SU-DHL-6 (cell line): ENCODE data around the gene INPP4B.

Experiments
- H2AFZ ChIP-seq: fragments of 200-600 bp; sonication (generic); 2 replicates; pipeline ENCODE4 v1.6.1; 2014; ENCODE audit warnings: low read depth, mild to moderate bottlenecking, moderate library complexity, mixed read lengths, antibody characterized with exemption, low read length; ENCODE audit not compliant: severe bottlenecking
- H3F3A ChIP-seq: fragments of 200-600 bp; shearing (Covaris generic); 2 replicates; pipeline ENCODE4 v1.6.0; 2016; ENCODE audit warnings: antibody characterized with exemption, mild to moderate bottlenecking; ENCODE audit not compliant: insufficient read depth
- H3K27ac ChIP-seq: fragments of 200-600 bp; sonication (generic); 2 replicates; pipeline ENCODE4 v1.5.1; 2016; ENCODE audit warnings: low read depth, mild to moderate bottlenecking, low read length, moderate library complexity, mixed read lengths
- H3K27me3 ChIP-seq: fragments of 200-600 bp; sonication (generic), shearing (Covaris generic); 2 replicates; pipeline ENCODE4 v1.6.0; 2014; ENCODE audit warnings: mild to moderate bottlenecking, low read length
- H3K36me3 ChIP-seq: fragments of 200-600 bp; sonication (generic); 2 replicates; pipeline ENCODE4 v1.6.1; 2014; ENCODE audit warnings: mild to moderate bottlenecking, low read length, mixed read lengths
- H3K4me2 ChIP-seq: fragments of 300-600, 200-600 bp; shearing (Covaris generic), sonication (generic); 2 replicates; pipeline ENCODE4 v1.6.0; 2014; ENCODE audit warnings: low read length, low read depth, mild to moderate bottlenecking; ENCODE audit not compliant: poor library complexity, severe bottlenecking
- H3K4me3 ChIP-seq: fragments of 200-600 bp; sonication (generic); 2 replicates; pipeline ENCODE4 v1.5.1; 2014; ENCODE audit warnings: antibody characterized with exemption, low read length, mild to moderate bottlenecking, mixed read lengths; ENCODE audit not compliant: insufficient read depth, poor library complexity, severe bottlenecking
- H3K79me2 ChIP-seq: fragments of 200-600 bp; sonication (generic); 2 replicates; pipeline ENCODE4 v1.6.1; 2014; ENCODE audit warnings: mild to moderate bottlenecking, low read length, moderate library complexity; ENCODE audit not compliant: insufficient read depth
- H3K9ac ChIP-seq: fragments of 200-600 bp; sonication (generic); 2 replicates; pipeline ENCODE4 v1.7.0; 2014; ENCODE audit warnings: mild to moderate bottlenecking, low read length
- H3K9me2 ChIP-seq: fragments of 200-600 bp; sonication (generic); replicated peaks from 2 replicates; pipeline ENCODE4 v1.6.1; 2014; ENCODE audit warnings: low read length; ENCODE audit not compliant: insufficient read depth
- H3K9me3 ChIP-seq: fragments of 200-600 bp; sonication (generic); 2 replicates; pipeline ENCODE4 v1.6.1; 2014; ENCODE audit warnings: low read length, mixed read lengths; ENCODE audit not compliant: insufficient read depth
- H4K20me1 ChIP-seq: fragments of 200-600 bp; sonication (generic); 2 replicates; pipeline ENCODE4 v1.6.1; 2014; ENCODE audit warnings: low read depth, mild to moderate bottlenecking, antibody characterized with exemption, low read length, moderate library complexity, mixed read lengths
- EZH2phosphoT487 ChIP-seq: fragments of 200-600 bp; sonication (generic), shearing (Covaris generic); conservative IDR thresholded peaks from 2 replicates; pipeline ENCODE4 v1.6.1; 2018; ENCODE audit warnings: mild to moderate bottlenecking, antibody characterized with exemption, low read length, moderate library complexity, mixed read lengths
- TF ChIP-seq, protein P1 (sequence below): fragments of 200-600 bp; sonication (generic); IDR thresholded peaks from one replicate; pipeline ENCODE4 v1.5.1; 2017; ENCODE audit warnings: antibody characterized with exemption, mild to moderate bottlenecking, low read length, moderate library complexity; ENCODE audit not compliant: insufficient read depth, poor library complexity, severe bottlenecking

Gene INPP4B

DNA sequence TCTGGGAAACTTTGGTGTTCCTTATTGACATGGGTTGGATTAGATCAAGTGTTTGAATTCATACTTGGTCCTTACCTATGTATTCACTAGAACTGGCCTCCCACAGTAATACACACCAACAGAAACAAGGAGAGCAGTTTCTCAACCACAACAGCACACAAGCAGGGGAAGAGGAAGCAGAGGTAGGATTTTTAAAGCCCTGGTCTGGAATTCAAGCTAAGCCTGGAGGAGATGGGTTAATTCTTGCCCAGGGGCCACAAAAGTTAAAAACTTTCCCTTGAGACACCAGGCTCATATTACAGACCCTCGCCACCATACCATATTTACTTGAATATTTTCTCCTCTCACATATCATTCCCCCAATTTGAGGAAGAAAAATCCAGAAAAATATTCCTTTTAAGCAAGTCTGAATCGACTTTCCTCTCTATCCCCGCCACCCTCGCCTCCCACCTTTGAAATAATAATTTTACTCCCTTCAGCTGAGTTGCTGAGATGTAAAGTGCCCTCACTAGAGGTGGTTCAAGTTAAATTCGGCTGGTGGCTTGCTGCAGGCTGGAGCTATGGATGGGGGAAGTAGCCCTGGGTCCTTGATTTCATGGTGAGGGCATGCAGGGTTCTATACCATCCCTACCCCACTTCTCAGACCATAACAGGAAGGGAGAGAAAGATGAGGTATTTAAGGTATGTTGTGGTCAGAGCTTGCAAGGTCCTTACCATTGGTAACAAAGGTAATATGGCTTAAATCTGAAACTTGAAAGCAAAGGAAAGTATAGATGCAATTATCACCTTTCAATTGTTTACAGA, 440.2 kb downstream of the INPP4B start:
- H3K4me3 ChIP-seq = no peak overlapping the region

GRCh38 chr4:142405021-142405694, 440.9 kb downstream of the INPP4B start:
- TF ChIP-seq EZH2phosphoT487 = no peak
- TF ChIP-seq, protein P1, sequence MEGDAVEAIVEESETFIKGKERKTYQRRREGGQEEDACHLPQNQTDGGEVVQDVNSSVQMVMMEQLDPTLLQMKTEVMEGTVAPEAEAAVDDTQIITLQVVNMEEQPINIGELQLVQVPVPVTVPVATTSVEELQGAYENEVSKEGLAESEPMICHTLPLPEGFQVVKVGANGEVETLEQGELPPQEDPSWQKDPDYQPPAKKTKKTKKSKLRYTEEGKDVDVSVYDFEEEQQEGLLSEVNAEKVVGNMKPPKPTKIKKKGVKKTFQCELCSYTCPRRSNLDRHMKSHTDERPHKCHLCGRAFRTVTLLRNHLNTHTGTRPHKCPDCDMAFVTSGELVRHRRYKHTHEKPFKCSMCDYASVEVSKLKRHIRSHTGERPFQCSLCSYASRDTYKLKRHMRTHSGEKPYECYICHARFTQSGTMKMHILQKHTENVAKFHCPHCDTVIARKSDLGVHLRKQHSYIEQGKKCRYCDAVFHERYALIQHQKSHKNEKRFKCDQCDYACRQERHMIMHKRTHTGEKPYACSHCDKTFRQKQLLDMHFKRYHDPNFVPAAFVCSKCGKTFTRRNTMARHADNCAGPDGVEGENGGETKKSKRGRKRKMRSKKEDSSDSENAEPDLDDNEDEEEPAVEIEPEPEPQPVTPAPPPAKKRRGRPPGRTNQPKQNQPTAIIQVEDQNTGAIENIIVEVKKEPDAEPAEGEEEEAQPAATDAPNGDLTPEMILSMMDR = no peak
- Histone ChIP-seq H3K9me2 (no peaks in the 10 kb centered on the region), H2AFZ (no peak overlapping the region), H4K20me1 (no peaks in the 10 kb centered on the region), H3K4me3 (no peak overlapping the region), H3K9me3 (no peaks in the 10 kb centered on the region), H3K79me2 (no peaks in the 10 kb centered on the region), H3F3A (no peaks in the 10 kb centered on the region), H3K27me3 (no peaks in the 10 kb centered on the region), H3K9ac (no peak overlapping the region), H3K36me3 (no peaks in the 10 kb centered on the region), H3K27ac (no peak overlapping the region), H3K4me2 (no peak overlapping the region)

More for the DNA sequence above, 440.2 kb downstream of the INPP4B start:
- Histone ChIP-seq H3F3A (no peaks in the 10 kb centered on the region), H3K27me3 (no peaks in the 10 kb centered on the region), H3K36me3 (no peaks in the 10 kb centered on the region), H4K20me1 (no peaks in the 10 kb centered on the region), H3K27ac (no peak overlapping the region), H3K79me2 (no peaks in the 10 kb centered on the region), H3K9me2 (no peaks in the 10 kb centered on the region), H2AFZ (no peak overlapping the region), H3K9me3 (no peaks in the 10 kb centered on the region), H3K4me2 (no peak overlapping the region), H3K9ac (no peak overlapping the region)
- no peak for TF ChIP-seq EZH2phosphoT487
- TF ChIP-seq, protein P1 = no peak

DNA sequence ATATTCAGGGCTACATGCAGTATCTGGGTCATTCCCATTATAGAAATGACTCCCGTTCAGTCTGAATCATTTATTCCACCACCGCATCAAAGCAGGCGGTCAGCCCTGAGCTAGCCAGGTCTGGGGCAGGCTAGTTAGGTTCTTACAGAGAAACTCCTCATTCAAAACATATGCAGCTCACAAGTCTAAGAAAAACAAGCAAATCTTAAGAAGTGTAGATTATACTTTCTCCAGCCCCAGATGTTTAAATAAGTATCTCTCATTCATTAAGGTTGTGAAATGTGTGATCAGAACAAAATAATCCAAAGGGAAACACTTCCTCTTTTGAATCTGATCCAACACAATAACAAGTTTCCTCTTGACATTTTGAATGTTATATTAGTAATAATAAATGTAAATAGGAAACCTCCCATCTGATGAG, 441.9 kb downstream of the INPP4B start:
- no peak overlapping the region for H2AFZ ChIP-seq
- no peaks in the 10 kb centered on the region for H3K36me3 ChIP-seq
- no peak overlapping the region for H3K4me2 ChIP-seq
- H3K27me3 ChIP-seq = no peaks in the 10 kb centered on the region
- no peaks in the 10 kb centered on the region for H3F3A ChIP-seq
- no peak overlapping the region for H3K9ac ChIP-seq
- H4K20me1 ChIP-seq = no peaks in the 10 kb centered on the region
- no peaks in the 10 kb centered on the region for H3K9me2 ChIP-seq
- no peaks in the 10 kb centered on the region for H3K9me3 ChIP-seq
- no peak overlapping the region for H3K27ac ChIP-seq
- H3K4me3 ChIP-seq = no peak overlapping the region
- H3K79me2 ChIP-seq = no peaks in the 10 kb centered on the region
- TF ChIP-seq, protein P1 = no peak
- TF ChIP-seq EZH2phosphoT487 = no peak
